Ishikawa (cell line): ENCODE measurements around the gene ESF1.

Experiments
- EGR1 ChIP-seq: IDR thresholded peaks from 2 replicates; pipeline ENCODE4 v1.6.1; 2012
- EP300 ChIP-seq: IDR thresholded peaks from 2 replicates; pipeline ENCODE4 v1.6.1; 2012; ENCODE audit warnings: borderline replicate concordance
- FOXM1 ChIP-seq: IDR thresholded peaks from 2 replicates; pipeline ENCODE4 v1.6.1; 2012; ENCODE audit warnings: low read depth, borderline replicate concordance
- TCF12 ChIP-seq: IDR thresholded peaks from 2 replicates; pipeline ENCODE4 v1.6.1; 2012; ENCODE audit warnings: low read depth
- TF ChIP-seq, protein P1 (sequence below): IDR thresholded peaks from 2 replicates; pipeline ENCODE4 v1.6.1; 2012; ENCODE audit warnings: low read depth, mild to moderate bottlenecking

DNA sequence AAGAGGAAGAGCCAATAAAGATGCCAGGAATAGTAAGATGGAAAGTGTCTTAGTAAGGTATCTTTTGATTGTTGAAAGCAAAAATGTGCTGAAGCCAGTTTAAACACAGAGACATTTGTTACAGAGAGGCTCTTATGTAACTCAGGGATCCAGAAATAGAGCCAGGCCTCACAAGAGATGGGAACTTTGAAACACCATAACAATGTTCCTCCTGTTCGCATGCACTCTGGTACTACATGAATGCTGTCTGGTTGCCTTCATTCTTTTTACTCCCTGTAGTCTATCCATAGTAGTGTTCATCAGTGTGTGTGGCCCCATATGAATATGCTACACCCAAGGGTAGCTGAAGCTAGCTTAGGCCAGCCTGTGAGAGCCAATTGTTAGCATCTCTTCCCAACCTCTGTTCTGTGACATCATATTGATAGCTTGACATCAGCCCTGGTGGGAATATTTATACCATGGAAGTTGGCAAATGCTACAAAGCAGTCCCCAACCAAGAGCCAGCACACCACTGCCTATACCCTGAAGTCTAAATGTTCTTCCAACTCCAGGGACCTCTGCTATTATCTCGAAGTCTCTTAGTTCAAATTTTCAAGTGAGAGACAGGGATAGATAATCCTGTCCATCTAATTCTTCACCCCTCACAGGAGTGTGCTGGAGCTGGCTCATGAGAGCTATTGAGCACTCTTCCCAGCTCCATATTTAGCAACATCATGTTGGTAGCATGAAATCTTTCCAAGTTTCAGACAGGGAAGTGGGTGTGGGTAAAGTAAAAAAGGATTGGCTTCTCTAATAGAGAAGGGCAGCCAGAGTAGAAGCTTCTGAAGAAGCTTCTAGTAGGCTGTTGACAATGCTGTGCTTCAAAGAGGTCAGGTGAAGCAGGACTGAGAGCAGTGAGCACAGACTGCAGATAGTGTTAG is 7.1 kb upstream of the ESF1 start:
- TF ChIP-seq EGR1: no peak
- TF ChIP-seq, protein P1, sequence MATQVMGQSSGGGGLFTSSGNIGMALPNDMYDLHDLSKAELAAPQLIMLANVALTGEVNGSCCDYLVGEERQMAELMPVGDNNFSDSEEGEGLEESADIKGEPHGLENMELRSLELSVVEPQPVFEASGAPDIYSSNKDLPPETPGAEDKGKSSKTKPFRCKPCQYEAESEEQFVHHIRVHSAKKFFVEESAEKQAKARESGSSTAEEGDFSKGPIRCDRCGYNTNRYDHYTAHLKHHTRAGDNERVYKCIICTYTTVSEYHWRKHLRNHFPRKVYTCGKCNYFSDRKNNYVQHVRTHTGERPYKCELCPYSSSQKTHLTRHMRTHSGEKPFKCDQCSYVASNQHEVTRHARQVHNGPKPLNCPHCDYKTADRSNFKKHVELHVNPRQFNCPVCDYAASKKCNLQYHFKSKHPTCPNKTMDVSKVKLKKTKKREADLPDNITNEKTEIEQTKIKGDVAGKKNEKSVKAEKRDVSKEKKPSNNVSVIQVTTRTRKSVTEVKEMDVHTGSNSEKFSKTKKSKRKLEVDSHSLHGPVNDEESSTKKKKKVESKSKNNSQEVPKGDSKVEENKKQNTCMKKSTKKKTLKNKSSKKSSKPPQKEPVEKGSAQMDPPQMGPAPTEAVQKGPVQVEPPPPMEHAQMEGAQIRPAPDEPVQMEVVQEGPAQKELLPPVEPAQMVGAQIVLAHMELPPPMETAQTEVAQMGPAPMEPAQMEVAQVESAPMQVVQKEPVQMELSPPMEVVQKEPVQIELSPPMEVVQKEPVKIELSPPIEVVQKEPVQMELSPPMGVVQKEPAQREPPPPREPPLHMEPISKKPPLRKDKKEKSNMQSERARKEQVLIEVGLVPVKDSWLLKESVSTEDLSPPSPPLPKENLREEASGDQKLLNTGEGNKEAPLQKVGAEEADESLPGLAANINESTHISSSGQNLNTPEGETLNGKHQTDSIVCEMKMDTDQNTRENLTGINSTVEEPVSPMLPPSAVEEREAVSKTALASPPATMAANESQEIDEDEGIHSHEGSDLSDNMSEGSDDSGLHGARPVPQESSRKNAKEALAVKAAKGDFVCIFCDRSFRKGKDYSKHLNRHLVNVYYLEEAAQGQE: no peak
- no peak for TF ChIP-seq FOXM1
- no peak for TF ChIP-seq EP300
- no peak for TF ChIP-seq TCF12
